ENCODE results near the gene HTR3C.

HTR3C gene

DNA sequence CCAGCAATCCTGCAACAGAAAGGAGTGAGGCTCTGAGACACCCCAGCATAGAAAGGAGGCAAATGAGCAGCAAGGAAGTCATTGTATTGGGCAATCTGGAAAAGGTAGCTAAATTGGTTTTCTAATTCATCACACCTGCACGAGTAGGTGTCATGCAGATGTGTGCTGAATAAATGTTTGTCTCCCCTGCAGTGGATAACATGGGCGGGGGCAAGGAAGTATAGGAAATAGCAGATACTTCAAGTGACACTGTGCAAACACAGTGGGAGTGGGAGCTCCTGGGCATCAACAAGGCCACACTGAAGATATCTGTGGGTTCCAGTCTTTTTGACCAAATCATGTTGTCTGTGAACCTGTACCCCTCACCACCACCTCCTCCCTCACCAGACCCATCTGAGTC, 29.6 kb downstream of the HTR3C start:
- Histone ChIP-seq H3K9me3 (ENCODE audit: insufficient read depth, low read depth, low read length) (no peaks in the 10 kb centered on the region; the same call in 1 of the 2 replicates), H3K9me2 (replicated peaks; ENCODE audit: low read depth, low read length) (no peaks in the 10 kb centered on the region), H3K4me3 (ENCODE audit: low read length, poor library complexity, severe bottlenecking) (no peak overlapping the region), H3K79me2 (ENCODE audit: insufficient read depth, low read length) (no peaks in the 10 kb centered on the region), H3F3A (ENCODE audit: low read depth) (no peaks in the 10 kb centered on the region), H2AFZ (ENCODE audit: low read length) (no peak overlapping the region), H4K20me1 (ENCODE audit: insufficient read depth, low read length, poor library complexity, severe bottlenecking) (no peaks in the 10 kb centered on the region), H3K9ac (ENCODE audit: low read depth, low read length, poor library complexity, severe bottlenecking) (no peak overlapping the region), H3K4me1 (ENCODE audit: insufficient read depth, low read length, poor library complexity, severe bottlenecking) (no peaks in the 10 kb centered on the region), H3K27me3 (ENCODE audit: insufficient read depth, low read length, poor library complexity, severe bottlenecking) (no peaks in the 10 kb centered on the region), H3K4me2 (ENCODE audit: low read depth, low read length, poor library complexity, severe bottlenecking) (no peak overlapping the region), H3K36me3 (ENCODE audit: insufficient read depth, low read length) (no peaks in the 10 kb centered on the region)
- no peak for TF ChIP-seq CTCF (conservative IDR thresholded peaks at IDR 0.05; ENCODE audit: low read length)
- no peak for TF ChIP-seq EZH2phosphoT487 (IDR thresholded peaks at IDR 0.05; ENCODE audit: borderline replicate concordance)

DNA sequence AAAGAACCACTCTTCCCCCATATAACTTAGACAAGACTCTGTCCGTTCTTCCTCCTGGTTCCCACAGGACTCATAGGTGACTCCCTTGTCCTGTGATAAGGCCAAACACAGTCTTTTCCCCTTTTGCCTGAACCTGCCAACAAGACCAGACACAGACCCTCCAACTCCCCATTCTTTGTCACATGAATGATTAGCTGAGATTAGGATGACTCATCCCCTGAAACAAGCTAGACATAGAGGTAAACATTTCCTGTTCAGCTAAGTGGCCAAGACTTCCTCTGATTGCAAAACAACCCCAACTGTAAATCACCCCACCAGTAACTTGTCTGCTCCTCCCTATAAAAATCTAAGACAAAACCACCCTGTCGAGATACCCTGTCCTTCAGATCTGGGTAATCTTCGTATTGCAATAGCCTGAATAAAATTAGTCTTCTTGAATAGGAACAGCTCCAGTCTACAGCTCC, 32.6 kb downstream of the HTR3C start:
- Histone ChIP-seq H3K9ac (ENCODE audit: low read depth, low read length, poor library complexity, severe bottlenecking) (no peak overlapping the region), H4K20me1 (ENCODE audit: insufficient read depth, low read length, poor library complexity, severe bottlenecking) (no peaks in the 10 kb centered on the region), H3K4me3 (ENCODE audit: low read length, poor library complexity, severe bottlenecking) (no peak overlapping the region), H3K36me3 (ENCODE audit: insufficient read depth, low read length) (no peaks in the 10 kb centered on the region), H3K4me2 (ENCODE audit: low read depth, low read length, poor library complexity, severe bottlenecking) (no peak overlapping the region), H3F3A (ENCODE audit: low read depth) (no peaks in the 10 kb centered on the region), H3K27me3 (ENCODE audit: insufficient read depth, low read length, poor library complexity, severe bottlenecking) (no peaks in the 10 kb centered on the region), H3K9me2 (replicated peaks; ENCODE audit: low read depth, low read length) (no peaks in the 10 kb centered on the region), H3K4me1 (ENCODE audit: insufficient read depth, low read length, poor library complexity, severe bottlenecking) (no peaks in the 10 kb centered on the region), H3K79me2 (ENCODE audit: insufficient read depth, low read length) (no peaks in the 10 kb centered on the region), H3K9me3 (ENCODE audit: insufficient read depth, low read depth, low read length) (no peaks in the 10 kb centered on the region; the same call in 1 of the 2 replicates), H2AFZ (ENCODE audit: low read length) (no peak overlapping the region)
- TF ChIP-seq EZH2phosphoT487 (IDR thresholded peaks at IDR 0.05; ENCODE audit: borderline replicate concordance) (no peak), CTCF (conservative IDR thresholded peaks at IDR 0.05; ENCODE audit: low read length) (no peak)

- Histone ChIP-seq H4K20me1 (ENCODE audit: insufficient read depth, low read length, poor library complexity, severe bottlenecking) (no peaks in the 10 kb centered on the region), H3K79me2 (ENCODE audit: insufficient read depth, low read length) (no peaks in the 10 kb centered on the region), H3K9me3 (ENCODE audit: insufficient read depth, low read depth, low read length) (peaks cover 10% of the 10 kb centered on the region; the same call in 1 of the 2 replicates), H3F3A (ENCODE audit: low read depth) (no peaks in the 10 kb centered on the region), H3K4me1 (ENCODE audit: insufficient read depth, low read length, poor library complexity, severe bottlenecking) (no peaks in the 10 kb centered on the region), H3K9me2 (replicated peaks; ENCODE audit: low read depth, low read length) (no peaks in the 10 kb centered on the region), H3K4me3 (ENCODE audit: low read length, poor library complexity, severe bottlenecking) (no peak overlapping the region), H3K27me3 (ENCODE audit: insufficient read depth, low read length, poor library complexity, severe bottlenecking) (no peaks in the 10 kb centered on the region), H2AFZ (ENCODE audit: low read length) (no peak overlapping the region), H3K4me2 (ENCODE audit: low read depth, low read length, poor library complexity, severe bottlenecking) (no peak overlapping the region), H3K9ac (ENCODE audit: low read depth, low read length, poor library complexity, severe bottlenecking) (no peak overlapping the region), H3K36me3 (ENCODE audit: insufficient read depth, low read length) (no peaks in the 10 kb centered on the region)
- TF ChIP-seq EZH2phosphoT487 (IDR thresholded peaks at IDR 0.05; ENCODE audit: borderline replicate concordance) (no peak), CTCF (conservative IDR thresholded peaks at IDR 0.05; ENCODE audit: low read length) (no peak)
Observed at GRCh38 chr3:184092199-184092598, 39.4 kb downstream of the HTR3C start.
